Endodermal cell (in vitro differentiated cells): Measurements from ENCODE around the gene POLRMT. TPM values are rescaled to one million over a fixed set of nuclear protein-coding genes. Genes with fewer than 3 reads are reported as not detected.

ENCODE experiments used
- DNase-seq: peaks from one replicate; pipeline ENCODE4 v3.0.0-alpha.2; 2017
- H3K27ac ChIP-seq: 2 replicates; pipeline ENCODE4 v1.5.1; 2013; ENCODE audit warnings: mild to moderate bottlenecking, low read depth, low read length, moderate library complexity
- H3K27me3 ChIP-seq: 2 replicates; pipeline ENCODE4 v1.6.1; 2013; ENCODE audit warnings: mild to moderate bottlenecking, low read length, moderate library complexity; ENCODE audit not compliant: insufficient read depth, control insufficient read depth, poor library complexity, severe bottlenecking
- H3K36me3 ChIP-seq: 2 replicates; pipeline ENCODE4 v1.7.0; 2013; ENCODE audit warnings: mild to moderate bottlenecking, low read length, moderate library complexity; ENCODE audit not compliant: control insufficient read depth, insufficient read depth
- H3K4me1 ChIP-seq: one replicate; pipeline ENCODE4 v1.7.0; 2013; ENCODE audit warnings: low read length; ENCODE audit not compliant: control insufficient read depth, insufficient read depth
- H3K4me3 ChIP-seq: 2 replicates; pipeline ENCODE4 v1.5.1; 2013; ENCODE audit warnings: mild to moderate bottlenecking, low read length, moderate library complexity
- H3K9ac ChIP-seq: 2 replicates; pipeline ENCODE4 v1.6.1; 2013; ENCODE audit warnings: mild to moderate bottlenecking, low read length, moderate library complexity; ENCODE audit not compliant: poor library complexity, severe bottlenecking; ENCODE audit errors: extremely low read depth
- H3K9me3 ChIP-seq: 2 replicates; pipeline ENCODE4 v1.6.1; 2013; ENCODE audit warnings: mild to moderate bottlenecking, low read length, moderate library complexity; ENCODE audit not compliant: control insufficient read depth
- H3K27ac Mint-ChIP-seq: 2 replicates; pipeline ENCODE4 v1.8.0; 2020; ENCODE audit warnings: mixed read lengths
- H3K27me3 Mint-ChIP-seq: 2 replicates; pipeline ENCODE4 v1.8.0; 2021; ENCODE audit warnings: mild to moderate bottlenecking, mixed read lengths; ENCODE audit not compliant: insufficient read depth
- H3K36me3 Mint-ChIP-seq: 2 replicates; pipeline ENCODE4 v1.8.0; 2020; ENCODE audit warnings: low read depth, mixed read lengths
- H3K4me1 Mint-ChIP-seq: 2 replicates; pipeline ENCODE4 v1.8.0; 2020; ENCODE audit warnings: mixed read lengths
- H3K4me3 Mint-ChIP-seq: 2 replicates; pipeline ENCODE4 v1.8.0; 2020; ENCODE audit warnings: mild to moderate bottlenecking, moderate library complexity, mixed read lengths
- H3K9me3 Mint-ChIP-seq: 2 replicates; pipeline ENCODE4 v1.8.0; 2020; ENCODE audit warnings: mild to moderate bottlenecking, mixed read lengths
- WGBS, 2 experiments: methylation state at CpG; one replicate each; pipeline versions ENCODE4 v1.1.5 to v1.1.7; 2013; ENCODE audit warnings: missing lambda C conversion rate in 2 of 2, mixed read lengths in 1 of 2; ENCODE audit not compliant: insufficient coverage in 1 of 2, insufficient read length in 1 of 2; 5-methylcytosine and 5-hydroxymethylcytosine counted together
- total RNA-seq, 2 donors: library from RNA; stranded (reverse); fragmentation: NEBNext Ultra II Directional in 1 of 2; extraction: Animal tissue kit (Norgen Biotek cat#: 25700) in 1 of 2; gene quantifications; 2 replicates in 1 of 2; 3 replicates in 1 of 2; pipeline ENCODE4 v1.2.1, GENCODE V29; 2021
- TF ChIP-seq, protein P1 (sequence below): fragments of 200-600 bp; sonication (generic); conservative IDR thresholded peaks from 2 replicates; pipeline ENCODE4 v1.5.0; 2021; ENCODE audit warnings: antibody characterized with exemption, mild to moderate bottlenecking

Gene POLRMT
- total RNA-seq, 2 donors from 2014 or later, result 76.6 to 86.4 TPM

DNA sequence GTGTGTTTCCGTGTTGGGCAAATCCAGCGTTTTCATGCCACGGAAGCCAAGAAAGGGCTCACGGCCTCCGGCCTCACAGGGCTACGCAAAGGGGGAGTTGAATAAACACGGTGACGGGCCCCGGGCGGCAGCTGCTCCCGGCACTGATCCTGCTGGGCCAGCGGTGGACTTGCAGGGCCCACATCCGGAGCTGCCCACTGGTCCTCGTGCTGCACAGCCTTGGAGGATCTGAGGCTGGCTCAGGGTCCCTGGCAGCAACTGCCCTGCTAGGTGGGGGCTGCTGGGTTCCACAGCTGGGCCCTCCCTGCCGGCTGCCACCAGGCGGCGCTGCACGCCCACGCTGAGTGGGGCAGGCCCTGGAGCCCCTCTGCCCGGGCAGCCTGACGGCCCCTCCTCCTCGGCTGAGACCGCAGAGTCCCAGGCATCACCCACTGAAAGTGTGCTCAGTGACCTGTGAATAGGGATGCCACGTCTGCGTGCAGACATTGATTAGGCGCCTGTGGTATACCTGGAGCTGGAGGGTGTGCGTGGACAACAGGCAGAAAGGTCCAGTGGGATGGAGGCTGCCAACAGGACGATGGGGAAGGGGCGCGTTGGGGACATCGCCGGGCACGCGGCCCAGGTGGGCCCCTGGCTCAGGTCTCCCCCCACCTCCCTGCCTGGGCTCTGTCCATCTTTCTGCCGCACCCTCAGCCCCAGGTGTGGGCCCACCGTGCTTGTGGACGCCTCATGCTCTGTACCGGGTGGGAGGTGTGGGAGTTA lies 48.9 kb downstream of the POLRMT start:
- Mint-ChIP-seq H3K27ac (peak overlapping the region; percentile 78), H3K36me3 (peaks cover 9% of the 10 kb centered on the region), H3K4me1 (peaks cover 3% of the 10 kb centered on the region), H3K9me3 (no peaks in the 10 kb centered on the region), H3K27me3 (peaks cover 17% of the 10 kb centered on the region), H3K4me3 (no peak overlapping the region)
- Histone ChIP-seq H3K4me1 (no peaks in the 10 kb centered on the region), H3K27me3 (peaks cover 14% of the 10 kb centered on the region), H3K9ac (no peak overlapping the region), H3K4me3 (no peak overlapping the region), H3K27ac (no peak overlapping the region), H3K36me3 (peaks cover 32% of the 10 kb centered on the region), H3K9me3 (no peaks in the 10 kb centered on the region)
- 57 to 66% methylated on average over 30 to 38 of the region's 38 CpGs for WGBS, 2 experiments
- TF ChIP-seq, protein P1, sequence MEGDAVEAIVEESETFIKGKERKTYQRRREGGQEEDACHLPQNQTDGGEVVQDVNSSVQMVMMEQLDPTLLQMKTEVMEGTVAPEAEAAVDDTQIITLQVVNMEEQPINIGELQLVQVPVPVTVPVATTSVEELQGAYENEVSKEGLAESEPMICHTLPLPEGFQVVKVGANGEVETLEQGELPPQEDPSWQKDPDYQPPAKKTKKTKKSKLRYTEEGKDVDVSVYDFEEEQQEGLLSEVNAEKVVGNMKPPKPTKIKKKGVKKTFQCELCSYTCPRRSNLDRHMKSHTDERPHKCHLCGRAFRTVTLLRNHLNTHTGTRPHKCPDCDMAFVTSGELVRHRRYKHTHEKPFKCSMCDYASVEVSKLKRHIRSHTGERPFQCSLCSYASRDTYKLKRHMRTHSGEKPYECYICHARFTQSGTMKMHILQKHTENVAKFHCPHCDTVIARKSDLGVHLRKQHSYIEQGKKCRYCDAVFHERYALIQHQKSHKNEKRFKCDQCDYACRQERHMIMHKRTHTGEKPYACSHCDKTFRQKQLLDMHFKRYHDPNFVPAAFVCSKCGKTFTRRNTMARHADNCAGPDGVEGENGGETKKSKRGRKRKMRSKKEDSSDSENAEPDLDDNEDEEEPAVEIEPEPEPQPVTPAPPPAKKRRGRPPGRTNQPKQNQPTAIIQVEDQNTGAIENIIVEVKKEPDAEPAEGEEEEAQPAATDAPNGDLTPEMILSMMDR, result peak; percentile 97
- peak; percentile 93 for DNase-seq

- H3K27ac ChIP-seq, result no peak overlapping the region
These were observed 49.4 kb downstream of the POLRMT start for GRCh38 chr19:583968-584239.

GRCh38 chr19:583198-583967 lies 50.0 kb downstream of the POLRMT start:
- TF ChIP-seq, protein P1, result no peak
- no peak overlapping the region for H3K9ac ChIP-seq
- H3K4me1 Mint-ChIP-seq, result peaks cover 3% of the 10 kb centered on the region
- peak overlapping the region; percentile 78 for H3K27ac Mint-ChIP-seq
- no peaks in the 10 kb centered on the region for H3K9me3 Mint-ChIP-seq
- H3K27me3 Mint-ChIP-seq, result peaks cover 8% of the 10 kb centered on the region
- H3K36me3 Mint-ChIP-seq, result peaks cover 9% of the 10 kb centered on the region
- H3K4me3 Mint-ChIP-seq, result no peak overlapping the region
- H3K27me3 ChIP-seq, result peaks cover 3% of the 10 kb centered on the region
- no peaks in the 10 kb centered on the region for H3K9me3 ChIP-seq
- H3K27ac ChIP-seq, result no peak overlapping the region
- H3K4me1 ChIP-seq, result no peaks in the 10 kb centered on the region
- H3K36me3 ChIP-seq, result peaks cover 35% of the 10 kb centered on the region
- peak; percentile 38 for DNase-seq
- no peak overlapping the region for H3K4me3 ChIP-seq
- WGBS, 2 experiments, result 92 to 95% methylated on average over 11 to 27 of the region's 27 CpGs

More at GRCh38 chr19:583968-584239, 49.4 kb downstream of the POLRMT start:
- H3K36me3 ChIP-seq, result peaks cover 33% of the 10 kb centered on the region
- 95 to 100% methylated on average over 1 to 5 of the region's 5 CpGs for WGBS, 2 experiments
- DNase-seq, result no peak
- H3K4me1 Mint-ChIP-seq, result peaks cover 3% of the 10 kb centered on the region
- no peaks in the 10 kb centered on the region for H3K9me3 ChIP-seq
- peaks cover 9% of the 10 kb centered on the region for H3K36me3 Mint-ChIP-seq
- TF ChIP-seq, protein P1, result no peak
- H3K27me3 ChIP-seq, result peaks cover 9% of the 10 kb centered on the region
- no peaks in the 10 kb centered on the region for H3K9me3 Mint-ChIP-seq
- no peak overlapping the region for H3K4me3 ChIP-seq
- no peak overlapping the region for H3K4me3 Mint-ChIP-seq
- no peak overlapping the region for H3K9ac ChIP-seq
- peaks cover 13% of the 10 kb centered on the region for H3K27me3 Mint-ChIP-seq
- no peaks in the 10 kb centered on the region for H3K4me1 ChIP-seq
- H3K27ac Mint-ChIP-seq, result peak overlapping the region; percentile 78
